ENCODE data around the gene DGKZ. TPM values are rescaled to one million over a fixed set of nuclear protein-coding genes. Genes with fewer than 3 reads are reported as not detected.

DGKZ gene
- total and polyA plus RNA-seq, 2 of the 13 experiments (the other 11 are each of a cell fraction or from before 2014, with no cell fraction given), result 15.8 to 20.7 TPM

GRCh38 chr11:46347637-46348311 is 511 bp downstream of the DGKZ start (continued):
- peak; percentile 66 for TF ChIP-seq ZNF407 (CRISPR knock-in tag; IDR thresholded peaks at IDR 0.05; ENCODE audit: not compliant biosample characterization)
- peak; percentile 73; the same call in 1 of the 2 replicates for TF ChIP-seq ZNF891 (CRISPR knock-in tag; IDR thresholded peaks at IDR 0.05)
- no peak for TF ChIP-seq ZSCAN12 (CRISPR knock-in tag; IDR thresholded peaks at IDR 0.05)
- no peak for TF ChIP-seq ZNF354B (CRISPR knock-in tag; IDR thresholded peaks at IDR 0.05)
- 0 out of 2 replicates have a peak, but pooled peaks have one; percentile 49 for TF ChIP-seq ZNF547 (CRISPR knock-in tag; IDR thresholded peaks at IDR 0.05)
- TF ChIP-seq TBP (CRISPR knock-in tag; IDR thresholded peaks at IDR 0.05), result no peak
- TF ChIP-seq KMT2A (CRISPR knock-in tag; IDR thresholded peaks at IDR 0.05), result no peak
- TF ChIP-seq ZGPAT (CRISPR knock-in tag; IDR thresholded peaks at IDR 0.05), result no peak
- TF ChIP-seq HNF4A (CRISPR knock-in tag; IDR thresholded peaks at IDR 0.05), result no peak
- TF ChIP-seq ZNF703 (CRISPR knock-in tag; IDR thresholded peaks at IDR 0.05; ENCODE audit: borderline replicate concordance), result no peak
- no peak for TF ChIP-seq ZNF784 (CRISPR knock-in tag; IDR thresholded peaks at IDR 0.05; ENCODE audit: borderline replicate concordance)
- no peak for TF ChIP-seq TRIM22 (IDR thresholded peaks at IDR 0.05)
- peak; percentile 64; the same call in 1 of the 2 replicates for TF ChIP-seq BRD4 (CRISPR knock-in tag; IDR thresholded peaks at IDR 0.05)
- TF ChIP-seq EP300 (IDR thresholded peaks at IDR 0.05; ENCODE audit: low read depth in 2 of 2, low read length in 2 of 2), result no peak
- TF ChIP-seq EP300 (CRISPR knock-in tag; IDR thresholded peaks at IDR 0.05; ENCODE audit: borderline replicate concordance), result no peak
- TF ChIP-seq ESRRA (CRISPR knock-in tag; IDR thresholded peaks at IDR 0.05; ENCODE audit: low read depth), result no peak
- no peak for TF ChIP-seq ZNF580 (CRISPR knock-in tag; IDR thresholded peaks at IDR 0.05; ENCODE audit: borderline replicate concordance, low read depth)
- no peak for TF ChIP-seq ZNF180 (CRISPR knock-in tag; IDR thresholded peaks at IDR 0.05; ENCODE audit: borderline replicate concordance, low read depth)

Measured in HepG2 (cell line).